Right cardiac atrium (tissue), 5 donors: ENCODE data around the gene LRP8. TPM values are rescaled to one million over a fixed set of nuclear protein-coding genes. Genes with fewer than 3 reads are reported as not detected.

ENCODE experiments used
- ATAC-seq, 2 donors: fragments of 200-7000 bp; cut with Tn5 transposase; one replicate each; pipeline versions ENCODE4 v1.8.0 to v1.9.1; 2020; ENCODE audit warnings: moderate library complexity in 2 of 2, mild to moderate bottlenecking in 1 of 2
- DNase-seq, 3 donors: peaks; one replicate each; pipeline ENCODE4 v3.0.0-alpha.2; 2020
- H3K27ac ChIP-seq: one replicate; pipeline ENCODE4 v1.5.1; 2013; ENCODE audit warnings: mild to moderate bottlenecking, low read length, control low read depth, moderate library complexity
- H3K27me3 ChIP-seq: one replicate; pipeline ENCODE4 v1.6.1; 2013; ENCODE audit not compliant: control insufficient read depth, insufficient read depth
- H3K4me1 ChIP-seq: one replicate; pipeline ENCODE4 v1.6.1; 2013; ENCODE audit warnings: low read length; ENCODE audit not compliant: control insufficient read depth, insufficient read depth
- H3K4me3 ChIP-seq: one replicate; pipeline ENCODE4 v1.5.1; 2013; ENCODE audit warnings: low read length, control low read depth
- H3K9me3 ChIP-seq: one replicate; pipeline ENCODE4 v1.6.1; 2013; ENCODE audit warnings: low read length; ENCODE audit not compliant: control insufficient read depth
- WGBS: extraction: QIAGEN DNeasy Blood & Tissue Kit; methylation state at CpG from one replicate; pipeline ENCODE4 v1.1.7; 2013; 5-methylcytosine and 5-hydroxymethylcytosine counted together
- intact Hi-C, 4 donors: fragments of 100-400 bp; cut with DNase I; formaldehyde crosslinking; loops; one replicate each; pipeline versions ENCODE4 v1.11.0 to v1.14.0; 2022 to 2023
- polyA plus RNA-seq: library from polyadenylated mRNA; stranded (reverse); fragments of 200-250 nt; gene quantifications from one replicate; pipeline ENCODE4 v1.2.3, GENCODE V29; 2013
- total RNA-seq, 4 donors: library from RNA; stranded (reverse); fragmentation: NEBNext Ultra II Directional; extraction: Animal tissue kit (Norgen Biotek cat#: 25700); gene quantifications; one replicate each; pipeline ENCODE4 v1.2.1, GENCODE V29; 2021
- donor health status: healthy with polysubstance abuse.
- donor health status: DM: no; HTN: yes; CAD: no.
- donor health status: DM: no; HTN: no; CAD: no.
- donor health status: DM: no; HTN: yes; CAD: no; lungs with severe emphysema.
- donor health status: DM: yes; HTN: yes; CAD: no.

Gene LRP8
- total and polyA plus RNA-seq, 5 donors, result 0.27 to 2.6 (median 1.3) TPM

GRCh38 chr1:53276902-53277281 lies 51.0 kb downstream of the LRP8 start:
- ATAC-seq, result no peak
- WGBS, result 77% methylated on average over 46 of the region's 46 CpGs
- intact Hi-C loops, result no loop called here
- Histone ChIP-seq H3K4me1 (no peaks in the 10 kb centered on the region), H3K4me3 (no peak overlapping the region), H3K9me3 (no peaks in the 10 kb centered on the region), H3K27me3 (no peaks in the 10 kb centered on the region), H3K27ac (no peak overlapping the region)
- DNase-seq, result no peak

GRCh38 chr1:53276153-53276901 lies 51.5 kb downstream of the LRP8 start:
- WGBS, result 80% methylated on average over 48 of the region's 48 CpGs
- ATAC-seq, result no peak
- H3K4me1 ChIP-seq, result no peaks in the 10 kb centered on the region

GRCh38 chr1:53275566-53275965 lies 52.3 kb downstream of the LRP8 start:
- intact Hi-C loops, result no loop called here
- Histone ChIP-seq H3K4me1 (no peaks in the 10 kb centered on the region), H3K27ac (no peak overlapping the region), H3K4me3 (no peak overlapping the region), H3K9me3 (no peaks in the 10 kb centered on the region), H3K27me3 (no peaks in the 10 kb centered on the region)
- DNase-seq (no peak), ATAC-seq (no peak)
- WGBS, result 88% methylated on average over 3 of the region's 3 CpGs

More at GRCh38 chr1:53276153-53276901, 51.5 kb downstream of the LRP8 start:
- Histone ChIP-seq H3K9me3 (no peaks in the 10 kb centered on the region), H3K4me3 (no peak overlapping the region), H3K27me3 (no peaks in the 10 kb centered on the region), H3K27ac (no peak overlapping the region)
- DNase-seq, result no peak
- intact Hi-C loops, result no loop called here

- H3K27ac ChIP-seq, result no peak overlapping the region
- no peaks in the 10 kb centered on the region for H3K27me3 ChIP-seq
- no peak overlapping the region for H3K4me3 ChIP-seq
- no peak for DNase-seq
- H3K4me1 ChIP-seq, result no peaks in the 10 kb centered on the region
- no peak for ATAC-seq
- intact Hi-C loops, result no loop called here
- no peaks in the 10 kb centered on the region for H3K9me3 ChIP-seq
- 94% methylated on average over 13 of the region's 13 CpGs for WGBS
These were observed 53.2 kb downstream of the LRP8 start for GRCh38 chr1:53274541-53275185.

- 90% methylated on average over 4 of the region's 4 CpGs for WGBS
- Histone ChIP-seq H3K9me3 (no peaks in the 10 kb centered on the region), H3K4me1 (no peaks in the 10 kb centered on the region), H3K27me3 (no peaks in the 10 kb centered on the region), H3K4me3 (no peak overlapping the region), H3K27ac (no peak overlapping the region)
- ATAC-seq (no peak), DNase-seq (no peak)
- intact Hi-C loops, result no loop called here
These were observed 53.8 kb downstream of the LRP8 start for GRCh38 chr1:53274026-53274425.

- no peaks in the 10 kb centered on the region for H3K9me3 ChIP-seq
- no peak overlapping the region for H3K27ac ChIP-seq
- 73% methylated on average over 2 of the region's 2 CpGs for WGBS
- ATAC-seq, result no peak
- H3K4me3 ChIP-seq, result no peak overlapping the region
- no peaks in the 10 kb centered on the region for H3K4me1 ChIP-seq
- DNase-seq, result no peak
- H3K27me3 ChIP-seq, result no peaks in the 10 kb centered on the region
- intact Hi-C loops, result no loop called here
These were observed 54.3 kb downstream of the LRP8 start for GRCh38 chr1:53273526-53273925.

- Histone ChIP-seq H3K27me3 (no peaks in the 10 kb centered on the region), H3K9me3 (no peaks in the 10 kb centered on the region), H3K4me3 (no peak overlapping the region), H3K4me1 (no peaks in the 10 kb centered on the region), H3K27ac (no peak overlapping the region)
- intact Hi-C loops, result no loop called here
- no peak for ATAC-seq
- no peak for DNase-seq
- WGBS, result 85% methylated on average over 4 of the region's 4 CpGs
These were observed 55.5 kb downstream of the LRP8 start for GRCh38 chr1:53272349-53272748.

- no peaks in the 10 kb centered on the region for H3K4me1 ChIP-seq
- DNase-seq, result no peak
- intact Hi-C loops, result no loop called here
- H3K9me3 ChIP-seq, result no peaks in the 10 kb centered on the region
- H3K27me3 ChIP-seq, result no peaks in the 10 kb centered on the region
- H3K4me3 ChIP-seq, result no peak overlapping the region
- 96% methylated on average over 5 of the region's 5 CpGs for WGBS
- no peak overlapping the region for H3K27ac ChIP-seq
- no peak for ATAC-seq
These were observed 56.3 kb downstream of the LRP8 start for GRCh38 chr1:53271446-53272090.

GRCh38 chr1:53270873-53271272 lies 57.0 kb downstream of the LRP8 start:
- intact Hi-C loops, result no loop called here
- DNase-seq (no peak), ATAC-seq (no peak)
- 89% methylated on average over 8 of the region's 8 CpGs for WGBS
- no peaks in the 10 kb centered on the region for H3K9me3 ChIP-seq
- H3K4me3 ChIP-seq, result no peak overlapping the region
- H3K4me1 ChIP-seq, result no peaks in the 10 kb centered on the region
- no peak overlapping the region for H3K27ac ChIP-seq
- no peaks in the 10 kb centered on the region for H3K27me3 ChIP-seq

GRCh38 chr1:53270107-53270506 lies 57.8 kb downstream of the LRP8 start:
- no peaks in the 10 kb centered on the region for H3K9me3 ChIP-seq
- no peak overlapping the region for H3K4me3 ChIP-seq
- H3K4me1 ChIP-seq, result no peaks in the 10 kb centered on the region
- no peak overlapping the region for H3K27ac ChIP-seq
- intact Hi-C loops, result no loop called here
- ATAC-seq (no peak), DNase-seq (no peak)
- 83% methylated on average over 1 of the region's 1 CpG for whole genome bisulfite sequencing
- no peaks in the 10 kb centered on the region for H3K27me3 ChIP-seq

- no peaks in the 10 kb centered on the region for H3K4me1 ChIP-seq
- no peak overlapping the region for H3K4me3 ChIP-seq
- H3K9me3 ChIP-seq, result no peaks in the 10 kb centered on the region
- no peak overlapping the region for H3K27ac ChIP-seq
- DNase-seq, result no peak
- intact Hi-C loops, result no loop called here
- H3K27me3 ChIP-seq, result no peaks in the 10 kb centered on the region
- no peak for ATAC-seq
These were observed 60.1 kb downstream of the LRP8 start for GRCh38 chr1:53267761-53268160.
